GM18858 (cell line): ENCODE data around the gene IQCC.
"Not testable (repeated sequence)": the region's sequence is repeated elsewhere in the genome, so short reads cannot be mapped to it uniquely, and the experiment has no call there.

Experiments used
- ATAC-seq: cut with Tn5 transposase; IDR thresholded peaks from one replicate; pipeline ENCODE4 v1.9.1; 2021; ENCODE audit not compliant: unreplicated experiment

IQCC gene

GRCh38 chr1:32205401-32206370 is at the start of gene IQCC:
Gene IQCC, plus strand, starts transcription at chr1:32205671. Its CDS starts 11 bp downstream, at chr1:32205682.
- ATAC-seq = no peak

GRCh38 chr1:32159189-32159588 is 46.3 kb upstream of the IQCC start:
- no peak for ATAC-seq

GRCh38 chr1:32163405-32163804 is 42.1 kb upstream of the IQCC start:
- ATAC-seq = no peak

- not testable (repeated sequence) for ATAC-seq
Measured at GRCh38 chr1:32165633-32166032, 39.8 kb upstream of the IQCC start.

GRCh38 chr1:32170991-32171390 is 34.5 kb upstream of the IQCC start:
- no peak for ATAC-seq

GRCh38 chr1:32172621-32173245 is 32.7 kb upstream of the IQCC start:
- no peak for ATAC-seq

- ATAC-seq = no peak
Measured at GRCh38 chr1:32178380-32179192, 26.9 kb upstream of the IQCC start.

- ATAC-seq = no peak
Measured at GRCh38 chr1:32179193-32179442, 26.4 kb upstream of the IQCC start.

- peak; percentile 78 for ATAC-seq
Measured at GRCh38 chr1:32179443-32180185, 25.9 kb upstream of the IQCC start, which contains the start of gene TXLNA. Gene TXLNA, plus strand, starts transcription at chr1:32179675. Its CDS starts 671 bp downstream, at chr1:32180346.

GRCh38 chr1:32180186-32181060 is 25.0 kb upstream of the IQCC start:
- ATAC-seq = peak; percentile 6

- ATAC-seq = no peak
Measured at GRCh38 chr1:32181065-32181464, 24.4 kb upstream of the IQCC start.

GRCh38 chr1:32181563-32181962 is 23.9 kb upstream of the IQCC start:
- no peak for ATAC-seq

GRCh38 chr1:32182060-32182459 is 23.4 kb upstream of the IQCC start:
- ATAC-seq = no peak

- ATAC-seq = no peak
Measured at GRCh38 chr1:32184650-32185049, 20.8 kb upstream of the IQCC start.

GRCh38 chr1:32186077-32186476 is 19.4 kb upstream of the IQCC start:
- no peak for ATAC-seq

- no peak for ATAC-seq
Measured at GRCh38 chr1:32186491-32186890, 19.0 kb upstream of the IQCC start.

GRCh38 chr1:32187850-32188249 is 17.6 kb upstream of the IQCC start:
- no peak for ATAC-seq

GRCh38 chr1:32192220-32192948 is 13.1 kb upstream of the IQCC start:
- no peak for ATAC-seq

- ATAC-seq = no peak
Measured at GRCh38 chr1:32194984-32195383, 10.5 kb upstream of the IQCC start.
